GM18858 (cell line): Measurements from ENCODE around the gene MYBPC1.
A peak's percentile ranks its signal among the peaks of the same experiment; 100 is the strongest.

ENCODE experiments used
- ATAC-seq: cut with Tn5 transposase; IDR thresholded peaks from one replicate; pipeline ENCODE4 v1.9.1; 2021; ENCODE audit not compliant: unreplicated experiment

The MYBPC1 gene

GRCh38 chr12:101690544-101691098, 95.8 kb downstream of the MYBPC1 start:
- no peak for ATAC-seq

GRCh38 chr12:101691503-101692096, 96.8 kb downstream of the MYBPC1 start:
- ATAC-seq: no peak

GRCh38 chr12:101694297-101694848, 99.6 kb downstream of the MYBPC1 start:
- ATAC-seq: no peak

- ATAC-seq: no peak
Observed at GRCh38 chr12:101694986-101695385, 100.2 kb downstream of the MYBPC1 start.

- ATAC-seq: no peak
Observed at GRCh38 chr12:101695706-101696105, 100.9 kb downstream of the MYBPC1 start.

- ATAC-seq: peak; percentile 21
Observed at GRCh38 chr12:101696251-101697196, 101.8 kb downstream of the MYBPC1 start.

GRCh38 chr12:101697197-101697929, 102.6 kb downstream of the MYBPC1 start, which contains the start of gene CHPT1:
TSS of gene CHPT1 (plus strand) at chr12:101697640. CDS start at chr12:101697862, 222 bp downstream.
- ATAC-seq: peak; percentile 51

- ATAC-seq: peak; percentile 22
Observed at GRCh38 chr12:101697930-101698799, 103.4 kb downstream of the MYBPC1 start.

GRCh38 chr12:101698800-101699347, 104.1 kb downstream of the MYBPC1 start:
- no peak for ATAC-seq

- no peak for ATAC-seq
Observed at GRCh38 chr12:101700299-101700820, 105.6 kb downstream of the MYBPC1 start.

GRCh38 chr12:101703487-101703886, 108.7 kb downstream of the MYBPC1 start:
- no peak for ATAC-seq

GRCh38 chr12:101706403-101706802, 111.6 kb downstream of the MYBPC1 start:
- no peak for ATAC-seq

GRCh38 chr12:101707131-101707782, 112.5 kb downstream of the MYBPC1 start:
- no peak for ATAC-seq

GRCh38 chr12:101710288-101710687, 115.5 kb downstream of the MYBPC1 start:
- ATAC-seq: no peak

GRCh38 chr12:101713059-101713682, 118.4 kb downstream of the MYBPC1 start:
- no peak for ATAC-seq

GRCh38 chr12:101713930-101714329, 119.2 kb downstream of the MYBPC1 start:
- ATAC-seq: no peak

- no peak for ATAC-seq
Observed at GRCh38 chr12:101714877-101715444, 120.2 kb downstream of the MYBPC1 start.

- no peak for ATAC-seq
Observed at GRCh38 chr12:101719566-101719965, 124.8 kb downstream of the MYBPC1 start.
